GM12878 (cell line): Measurements from ENCODE around the gene PCLAF. TPM values are rescaled to one million over a fixed set of nuclear protein-coding genes. Genes with fewer than 3 reads are reported as not detected.

Experiments used
- BACH1 ChIP-seq: fragments of 450-650 bp; IDR thresholded peaks from 2 replicates; pipeline ENCODE4 v1.6.1; 2017; ENCODE audit warnings: mild to moderate bottlenecking, borderline replicate concordance
- BRCA1 ChIP-seq: IDR thresholded peaks from 2 replicates; pipeline ENCODE4 v1.6.1; 2011; ENCODE audit warnings: low read depth, low read length, improper control_type of control experiment
- CTCF ChIP-seq, 3 experiments: IDR thresholded peaks in 2 of 3; conservative IDR thresholded peaks in 1 of 3; 2 replicates each; pipeline ENCODE4 v1.5.1; 2011; ENCODE audit warnings: low read depth in 3 of 3, low read length in 3 of 3, mild to moderate bottlenecking in 3 of 3, control low read depth in 2 of 3, moderate library complexity in 2 of 3, inconsistent platforms in 1 of 3, mixed read lengths in 1 of 3; ENCODE audit not compliant: control insufficient read depth in 2 of 3, insufficient read depth in 1 of 3; ENCODE audit errors: extremely low read depth in 1 of 3
- EP300 ChIP-seq, 2 experiments: fragments of 150-350 bp in 1 of 2; IDR thresholded peaks; 2 replicates each; pipeline ENCODE4 v1.6.1; 2011 to 2012; ENCODE audit warnings: low read depth in 2 of 2, low read length in 2 of 2, borderline replicate concordance in 1 of 2, improper control_type of control experiment in 1 of 2, inconsistent platforms in 1 of 2; ENCODE audit not compliant: control insufficient read depth in 1 of 2
- GATAD2B ChIP-seq: fragments of 450-650 bp; conservative IDR thresholded peaks from 2 replicates; pipeline ENCODE4 v1.6.1; 2017; ENCODE audit warnings: low read depth, mild to moderate bottlenecking, moderate library complexity
- IRF5 ChIP-seq: fragments of 450-650 bp; IDR thresholded peaks from 2 replicates; pipeline ENCODE4 v1.6.1; 2017; ENCODE audit warnings: borderline replicate concordance
- JUNB ChIP-seq: IDR thresholded peaks from 2 replicates; pipeline ENCODE4 v1.6.1; 2016; ENCODE audit warnings: antibody characterized with exemption, mild to moderate bottlenecking
- NRF1 ChIP-seq: conservative IDR thresholded peaks from 2 replicates; pipeline ENCODE4 v1.6.1; 2011; ENCODE audit warnings: mild to moderate bottlenecking, low read depth, low read length, improper control_type of control experiment
- PBX3 ChIP-seq: IDR thresholded peaks from 2 replicates; pipeline ENCODE4 v1.6.1; 2011; ENCODE audit warnings: mild to moderate bottlenecking, low read depth, low read length, moderate library complexity; ENCODE audit not compliant: insufficient replicate concordance
- RAD51 ChIP-seq: fragments of 450-650 bp; IDR thresholded peaks from 2 replicates; pipeline ENCODE4 v1.6.1; 2016; ENCODE audit warnings: moderate library complexity, mild to moderate bottlenecking, inconsistent platforms
- RCOR1 ChIP-seq: conservative IDR thresholded peaks from 2 replicates; pipeline ENCODE4 v1.6.1; 2012; ENCODE audit warnings: low read depth, low read length, improper control_type of control experiment
- RFX5 ChIP-seq: IDR thresholded peaks from 2 replicates; pipeline ENCODE4 v1.6.1; 2011; ENCODE audit warnings: low read depth, low read length, improper control_type of control experiment
- SIN3A ChIP-seq: IDR thresholded peaks from 2 replicates; pipeline ENCODE4 v1.6.1; 2012; ENCODE audit warnings: low read depth, low read length, improper control_type of control experiment
- SMAD5 ChIP-seq: IDR thresholded peaks from 2 replicates; pipeline ENCODE4 v1.6.1; 2016; ENCODE audit warnings: antibody characterized with exemption, low read depth
- SMC3 ChIP-seq: IDR thresholded peaks from 2 replicates; pipeline ENCODE4 v1.6.1; 2011; ENCODE audit warnings: low read length, improper control_type of control experiment, borderline replicate concordance
- SREBF2 ChIP-seq: IDR thresholded peaks from 2 replicates; pipeline ENCODE4 v1.6.1; 2012; ENCODE audit warnings: mild to moderate bottlenecking, low read length
- STAT1 ChIP-seq: fragments of 450-650 bp; conservative IDR thresholded peaks from 2 replicates; pipeline ENCODE4 v1.6.1; 2014; ENCODE audit warnings: antibody characterized with exemption, mild to moderate bottlenecking
- TCF7 ChIP-seq: IDR thresholded peaks from 2 replicates; pipeline ENCODE4 v1.6.1; 2014; ENCODE audit warnings: antibody characterized with exemption, borderline replicate concordance
- ZBTB33 ChIP-seq: fragments of 450-650 bp; IDR thresholded peaks from 2 replicates; pipeline ENCODE4 v1.6.1; 2017; ENCODE audit warnings: mild to moderate bottlenecking
- ZNF274 ChIP-seq: IDR thresholded peaks from one replicate; pipeline ENCODE4 v1.8.0; 2011; ENCODE audit not compliant: insufficient read length, insufficient read depth
- polyA plus RNA-seq, 11 experiments: library from polyadenylated mRNA; depleted of rRNA in 4 of 11; unstranded in 6 of 11; stranded (reverse) in 5 of 11; fragments of >200 nt; fragmentation: Nextera tagmentation in 4 of 11; fragmentation: Illumina TruSeq in 1 of 11; extraction: Ambion mirVana in 4 of 11; extraction: Trizol in 1 of 11; gene quantifications; 1 replicate in 1 of 11; 2 replicates in 10 of 11; pipeline versions ENCODE4 v1.2.1 to v1.2.3, GENCODE V29; 2011 to 2016; ENCODE audit warnings: inconsistent platforms in 2 of 11, missing spikeins in 2 of 11, low read depth in 1 of 11
- total RNA-seq, 4 experiments: library from RNA; depleted of rRNA in 3 of 4; stranded (reverse); fragments of >200 nt in 3 of 4; fragmentation: Illumina TruSeq in 1 of 4; extraction: Trizol in 1 of 4; gene quantifications; 2 replicates each; pipeline versions ENCODE4 v1.2.1 to v1.2.3, GENCODE V29; 2013 to 2021
- TF ChIP-seq, protein P1 (sequence below): fragments of 450-650 bp; IDR thresholded peaks from 2 replicates; pipeline ENCODE4 v1.6.1; 2017; ENCODE audit warnings: antibody characterized with exemption, mild to moderate bottlenecking, moderate library complexity

The PCLAF gene
- total and polyA plus RNA-seq, 10 of the 15 experiments (the other 5 are each of a cell fraction or from before 2014, with no cell fraction given) = 79.0 to 627 (median 343) TPM

- TF ChIP-seq ZBTB33 (peak; percentile 65; the same call in 1 of the 2 replicates), NRF1 (peak; percentile 16; the same call in 1 of the 2 replicates), SMC3 (peak; percentile 9; the same call in 1 of the 2 replicates), RAD51 (peak; percentile 22; the same call in 1 of the 2 replicates), RCOR1 (peak; percentile 90; the same call in 1 of the 2 replicates), SIN3A (peak; percentile 99), BACH1 (peak; percentile 61; the same call in 1 of the 2 replicates), EP300 (IDR thresholded peaks at IDR 0.05; ENCODE audit: borderline replicate concordance in 1 of 2, control insufficient read depth in 1 of 2, low read depth in 2 of 2, low read length in 2 of 2) (0 out of 4 replicates have a peak, but pooled peaks of 1 of the 2 experiments have one; percentile 11), JUNB (no peak), ZNF274 (no peak), CTCF (IDR thresholded peaks at IDR 0.05 in 2 of 3, conservative IDR thresholded peaks at IDR 0.05 in 1 of 3; ENCODE audit: control insufficient read depth in 2 of 3, extremely low read depth in 1 of 3, insufficient read depth in 1 of 3, low read depth in 3 of 3, low read length in 3 of 3) (no peak; a peak in 1 of 6 replicates), SREBF2 (peak; percentile 57; the same call in 1 of the 2 replicates), BRCA1 (no peak), STAT1 (peak; percentile 95), TCF7 (no peak), PBX3 (peak; percentile 87), RFX5 (peak; percentile 57; the same call in 1 of the 2 replicates), IRF5 (0 out of 2 replicates have a peak, but pooled peaks have one; percentile 43), SMAD5 (peak; percentile 76; the same call in 1 of the 2 replicates), GATAD2B (peak; percentile 74)
- TF ChIP-seq, protein P1, sequence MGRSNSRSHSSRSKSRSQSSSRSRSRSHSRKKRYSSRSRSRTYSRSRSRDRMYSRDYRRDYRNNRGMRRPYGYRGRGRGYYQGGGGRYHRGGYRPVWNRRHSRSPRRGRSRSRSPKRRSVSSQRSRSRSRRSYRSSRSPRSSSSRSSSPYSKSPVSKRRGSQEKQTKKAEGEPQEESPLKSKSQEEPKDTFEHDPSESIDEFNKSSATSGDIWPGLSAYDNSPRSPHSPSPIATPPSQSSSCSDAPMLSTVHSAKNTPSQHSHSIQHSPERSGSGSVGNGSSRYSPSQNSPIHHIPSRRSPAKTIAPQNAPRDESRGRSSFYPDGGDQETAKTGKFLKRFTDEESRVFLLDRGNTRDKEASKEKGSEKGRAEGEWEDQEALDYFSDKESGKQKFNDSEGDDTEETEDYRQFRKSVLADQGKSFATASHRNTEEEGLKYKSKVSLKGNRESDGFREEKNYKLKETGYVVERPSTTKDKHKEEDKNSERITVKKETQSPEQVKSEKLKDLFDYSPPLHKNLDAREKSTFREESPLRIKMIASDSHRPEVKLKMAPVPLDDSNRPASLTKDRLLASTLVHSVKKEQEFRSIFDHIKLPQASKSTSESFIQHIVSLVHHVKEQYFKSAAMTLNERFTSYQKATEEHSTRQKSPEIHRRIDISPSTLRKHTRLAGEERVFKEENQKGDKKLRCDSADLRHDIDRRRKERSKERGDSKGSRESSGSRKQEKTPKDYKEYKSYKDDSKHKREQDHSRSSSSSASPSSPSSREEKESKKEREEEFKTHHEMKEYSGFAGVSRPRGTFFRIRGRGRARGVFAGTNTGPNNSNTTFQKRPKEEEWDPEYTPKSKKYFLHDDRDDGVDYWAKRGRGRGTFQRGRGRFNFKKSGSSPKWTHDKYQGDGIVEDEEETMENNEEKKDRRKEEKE = no peak
These were observed 6.4 kb upstream of the PCLAF start, which contains the start of gene TRIP4 (continued) for GRCh38 chr15:64387562-64388168.
